GM12873 (cell line): ENCODE results near the gene ERC2.
A peak's percentile ranks its signal among the peaks of the same experiment; 100 is the strongest.

ENCODE experiments used
- TF ChIP-seq, protein P1 (sequence below): IDR thresholded peaks from 2 replicates; pipeline ENCODE4 v1.5.1; 2012; ENCODE audit warnings: low read depth, mild to moderate bottlenecking, moderate library complexity, low read length, control low read depth; ENCODE audit not compliant: insufficient read depth; ENCODE audit errors: missing control alignments

The ERC2 gene

DNA sequence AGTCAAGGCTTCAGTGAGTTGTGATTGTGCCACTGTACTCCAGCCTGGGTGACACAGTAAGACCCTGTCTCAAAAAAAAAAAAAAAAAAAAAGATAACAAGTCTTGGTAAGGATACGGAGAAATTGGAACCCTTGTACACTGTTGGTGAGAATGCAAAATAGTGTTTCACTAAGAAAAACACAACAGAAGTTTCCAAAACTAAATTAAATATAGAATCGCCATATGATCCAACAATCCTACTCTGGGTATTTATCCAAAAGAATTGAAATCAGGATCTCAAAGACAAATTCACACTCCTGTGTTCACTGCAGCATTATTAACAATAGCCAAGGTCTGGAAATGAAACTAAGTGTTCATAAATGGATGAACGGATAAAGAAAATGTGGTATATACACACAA is 149.4 kb downstream of the ERC2 start:
- TF ChIP-seq, protein P1, sequence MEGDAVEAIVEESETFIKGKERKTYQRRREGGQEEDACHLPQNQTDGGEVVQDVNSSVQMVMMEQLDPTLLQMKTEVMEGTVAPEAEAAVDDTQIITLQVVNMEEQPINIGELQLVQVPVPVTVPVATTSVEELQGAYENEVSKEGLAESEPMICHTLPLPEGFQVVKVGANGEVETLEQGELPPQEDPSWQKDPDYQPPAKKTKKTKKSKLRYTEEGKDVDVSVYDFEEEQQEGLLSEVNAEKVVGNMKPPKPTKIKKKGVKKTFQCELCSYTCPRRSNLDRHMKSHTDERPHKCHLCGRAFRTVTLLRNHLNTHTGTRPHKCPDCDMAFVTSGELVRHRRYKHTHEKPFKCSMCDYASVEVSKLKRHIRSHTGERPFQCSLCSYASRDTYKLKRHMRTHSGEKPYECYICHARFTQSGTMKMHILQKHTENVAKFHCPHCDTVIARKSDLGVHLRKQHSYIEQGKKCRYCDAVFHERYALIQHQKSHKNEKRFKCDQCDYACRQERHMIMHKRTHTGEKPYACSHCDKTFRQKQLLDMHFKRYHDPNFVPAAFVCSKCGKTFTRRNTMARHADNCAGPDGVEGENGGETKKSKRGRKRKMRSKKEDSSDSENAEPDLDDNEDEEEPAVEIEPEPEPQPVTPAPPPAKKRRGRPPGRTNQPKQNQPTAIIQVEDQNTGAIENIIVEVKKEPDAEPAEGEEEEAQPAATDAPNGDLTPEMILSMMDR, result no peak

DNA sequence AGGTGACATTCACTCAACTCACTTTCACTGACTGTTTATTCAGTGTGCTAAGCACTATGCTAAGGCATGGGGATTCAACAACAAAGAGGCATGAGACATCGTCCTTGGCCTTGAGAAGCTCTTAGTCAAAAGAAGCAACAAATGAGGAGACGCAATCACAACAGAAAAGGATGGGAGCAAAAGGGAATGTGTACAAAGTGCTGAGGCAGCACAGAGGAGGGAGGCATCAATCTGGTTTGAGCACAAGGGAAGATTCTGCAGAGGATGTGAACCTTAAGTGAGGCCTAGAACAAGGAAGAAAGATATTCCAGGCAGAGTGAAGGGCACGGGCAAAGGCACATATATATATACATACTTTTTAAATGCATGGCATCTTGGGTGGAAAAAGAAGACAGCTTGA is 151.3 kb downstream of the ERC2 start:
- TF ChIP-seq, protein P1, result no peak

GRCh38 chr3:56314842-56315241 is 153.4 kb downstream of the ERC2 start:
- TF ChIP-seq, protein P1, result no peak

DNA sequence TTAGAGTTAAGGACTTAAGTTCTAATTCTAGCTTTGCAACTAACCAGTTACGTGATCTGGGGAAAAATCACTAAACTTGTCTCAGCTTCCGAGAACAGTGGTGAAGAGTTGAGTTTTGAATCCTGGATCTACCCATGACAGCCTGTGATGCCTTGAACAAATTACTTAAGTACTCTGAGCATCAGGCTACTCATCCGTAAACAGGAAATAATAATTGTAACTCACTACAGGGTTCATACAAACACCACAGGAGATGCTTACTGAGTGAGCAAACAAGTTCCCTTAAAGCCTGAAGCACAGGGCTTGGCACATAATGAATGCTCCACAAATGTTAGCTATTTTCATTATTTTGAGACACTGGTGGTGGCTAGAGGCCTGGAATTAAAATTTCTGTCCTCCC is 158.8 kb downstream of the ERC2 start:
- TF ChIP-seq, protein P1, result no peak

GRCh38 chr3:56308471-56308870 is 159.8 kb downstream of the ERC2 start:
- TF ChIP-seq, protein P1, result no peak

GRCh38 chr3:56304069-56304468 is 164.2 kb downstream of the ERC2 start:
- TF ChIP-seq, protein P1, result no peak

GRCh38 chr3:56303487-56303886 is 164.8 kb downstream of the ERC2 start:
- TF ChIP-seq, protein P1, result peak; percentile 69
